Activated CD8-positive, alpha-beta T cell treated with anti-CD3 and anti-CD28 coated beads for 36 hours (primary cell): Measurements from ENCODE around the gene FES. TPM values are rescaled to one million over a fixed set of nuclear protein-coding genes. Genes with fewer than 3 reads are reported as not detected.
A peak's percentile ranks its signal among the peaks of the same experiment; 100 is the strongest.
"Not testable (repeated sequence)": the region's sequence is repeated elsewhere in the genome, so short reads cannot be mapped to it uniquely, and the experiment has no call there.

ENCODE experiments used
- ATAC-seq: fragments of 200-7000 bp; cut with Tn5 transposase; one replicate; pipeline ENCODE4 v1.10.0; 2021; ENCODE audit warnings: mild to moderate bottlenecking, moderate library complexity
- CTCF ChIA-PET: fragments of 350-600 bp; sonication (Branson Sonifier 250); formaldehyde crosslinking; loops from one replicate; lab custom pipeline; 2021; ENCODE audit warnings: antibody characterized with exemption; lab: Charles Lee
- POLR2A ChIA-PET: fragments of 350-600 bp; sonication (Branson Sonifier 250); formaldehyde crosslinking; loops from one replicate; lab custom pipeline; 2021; ENCODE audit warnings: antibody characterized with exemption; lab: Charles Lee
- DNase-seq: peaks from one replicate; pipeline ENCODE4 v3.0.0-alpha.2; 2020
- H3K27ac Mint-ChIP-seq: one replicate; pipeline ENCODE4 v1.8.0; 2021; ENCODE audit warnings: mild to moderate bottlenecking, mixed read lengths
- H3K27me3 Mint-ChIP-seq: one replicate; pipeline ENCODE4 v1.8.0; 2021; ENCODE audit warnings: mixed read lengths
- H3K36me3 Mint-ChIP-seq: one replicate; pipeline ENCODE4 v1.8.0; 2021; ENCODE audit warnings: low read depth, mixed read lengths
- H3K4me1 Mint-ChIP-seq: one replicate; pipeline ENCODE4 v1.8.0; 2021; ENCODE audit warnings: low read depth, mixed read lengths
- H3K4me3 Mint-ChIP-seq: one replicate; pipeline ENCODE4 v1.8.0; 2021; ENCODE audit warnings: mild to moderate bottlenecking, moderate library complexity, mixed read lengths
- H3K9me3 Mint-ChIP-seq: one replicate; pipeline ENCODE4 v1.8.0; 2021; ENCODE audit warnings: mixed read lengths
- CTCF ChIP-seq: fragments of 200-600 bp; IDR thresholded peaks from one replicate; pipeline ENCODE4 v1.8.0; 2022; ENCODE audit warnings: antibody characterized with exemption, mild to moderate bottlenecking
- intact Hi-C: fragments of 100-400 bp; cut with micrococcal nuclease; formaldehyde crosslinking; loops from one replicate; pipeline ENCODE4 v1.10.0; 2022
- total RNA-seq, 2 experiments: library from RNA; stranded (reverse); gene quantifications; one replicate each; pipeline ENCODE4 v1.2.3, GENCODE V29; 2021

Gene FES
- total RNA-seq, 2 experiments from 2014 or later, result 4.1 to 4.6 TPM

GRCh38 chr15:90924375-90924774 is 40.1 kb downstream of the FES start:
- Mint-ChIP-seq H3K27ac (peak overlapping the region; percentile 49), H3K4me3 (no peak overlapping the region), H3K4me1 (peaks cover 23% of the 10 kb centered on the region), H3K9me3 (no peaks in the 10 kb centered on the region), H3K27me3 (no peaks in the 10 kb centered on the region), H3K36me3 (peaks cover 18% of the 10 kb centered on the region)
- ATAC-seq (peak; percentile 65), DNase-seq (peak; percentile 28)
- TF ChIP-seq CTCF, result no peak
- ChIA-PET CTCF (interaction anchor here (2.8 to 6.1 kb wide), 2 partner anchors 8 to 11 kb away, joined by 9 to 47 read pairs; partner anchors contain the start of genes HDDC3 and UNC45A), POLR2A (no interaction called here)
- intact Hi-C loops, result no loop called here

GRCh38 chr15:90926766-90927165 is 42.5 kb downstream of the FES start:
- ChIA-PET CTCF (interaction anchor here (2.8 kb wide), 1 partner anchor 8 kb away, joined by 9 read pairs; the partner anchor contains the start of gene UNC45A), POLR2A (interaction anchor here (0.7 kb wide), 1 partner anchor 574 kb away, joined by 3 read pairs; no protein-coding TSS in a partner anchor)
- H3K4me3 Mint-ChIP-seq, intact Hi-C loops, H3K27ac Mint-ChIP-seq, DNase-seq, H3K9me3 Mint-ChIP-seq, H3K27me3 Mint-ChIP-seq, H3K36me3 Mint-ChIP-seq, ATAC-seq: not testable (repeated sequence)
- peaks cover 28% of the 10 kb centered on the region for H3K4me1 Mint-ChIP-seq

- POLR2A ChIA-PET, result interaction anchor here (1.8 to 9.1 kb wide), 2 partner anchors 10 to 27 kb away, joined by 7 to 133 read pairs; partner anchors contain the start of gene MAN2A2
- Mint-ChIP-seq H3K4me3 (peak overlapping the region; percentile 28), H3K4me1 (peaks cover 23% of the 10 kb centered on the region), H3K36me3 (peaks cover 10% of the 10 kb centered on the region)
- intact Hi-C loops, CTCF ChIA-PET, ATAC-seq, H3K9me3 Mint-ChIP-seq, H3K27me3 Mint-ChIP-seq, H3K27ac Mint-ChIP-seq, DNase-seq: not testable (repeated sequence)
Measured at GRCh38 chr15:90928106-90928505, 43.8 kb downstream of the FES start.

- Mint-ChIP-seq H3K27ac (peak overlapping the region; percentile 99), H3K4me3 (peak overlapping the region; percentile 99), H3K27me3 (no peaks in the 10 kb centered on the region), H3K36me3 (peaks cover 8% of the 10 kb centered on the region), H3K9me3 (no peaks in the 10 kb centered on the region), H3K4me1 (peaks cover 27% of the 10 kb centered on the region)
- no peak for ATAC-seq
- POLR2A ChIA-PET, result interaction anchor here (0.7 to 9.1 kb wide), 5 partner anchors 11 to 28 kb away, joined by 3 to 133 read pairs (median 4); partner anchors contain the start of genes MAN2A2 and RCCD1
- TF ChIP-seq CTCF, result no peak
- CTCF ChIA-PET, result interaction anchor here (0.7 to 11.3 kb wide), 6 partner anchors 13 to 696 kb away, joined by 3 to 255 read pairs (median 47); partner anchors contain the start of genes MAN2A2 and RCCD1
- intact Hi-C loops, result no loop called here
- DNase-seq, result no peak
Measured at GRCh38 chr15:90929246-90930019, 45.1 kb downstream of the FES start.

- ChIA-PET CTCF (interaction anchor here (0.6 to 11.3 kb wide), 21 partner anchors 8 to 699 kb away, joined by 3 to 255 read pairs (median 8); partner anchors contain the start of genes BLM, MAN2A2, RCCD1 and VPS33B), POLR2A (interaction anchor here (0.6 to 9.1 kb wide), 14 partner anchors 8 to 391 kb away, joined by 3 to 133 read pairs (median 3); partner anchors contain the start of genes BLM, FES, MAN2A2 and RCCD1)
- peak; percentile 20 for DNase-seq
Measured at GRCh38 chr15:90930861-90931574, 46.7 kb downstream of the FES start.

More at GRCh38 chr15:90930861-90931574, 46.7 kb downstream of the FES start:
- no peak for TF ChIP-seq CTCF
- peak overlapping the region; percentile 99 for H3K4me3 Mint-ChIP-seq
- no peaks in the 10 kb centered on the region for H3K27me3 Mint-ChIP-seq
- no peaks in the 10 kb centered on the region for H3K9me3 Mint-ChIP-seq
- ATAC-seq, result no peak
- peaks cover 8% of the 10 kb centered on the region for H3K36me3 Mint-ChIP-seq
- peaks cover 26% of the 10 kb centered on the region for H3K4me1 Mint-ChIP-seq
- peak overlapping the region; percentile 99 for H3K27ac Mint-ChIP-seq
- intact Hi-C loops, result no loop called here
